ENCODE data around the gene COL5A1. TPM values are rescaled to one million over a fixed set of nuclear protein-coding genes. Genes with fewer than 3 reads are reported as not detected.

COL5A1 gene
- total and polyA plus RNA-seq, 2 experiments from 2014 or later, result 2.5 to 13.1 TPM

DNA sequence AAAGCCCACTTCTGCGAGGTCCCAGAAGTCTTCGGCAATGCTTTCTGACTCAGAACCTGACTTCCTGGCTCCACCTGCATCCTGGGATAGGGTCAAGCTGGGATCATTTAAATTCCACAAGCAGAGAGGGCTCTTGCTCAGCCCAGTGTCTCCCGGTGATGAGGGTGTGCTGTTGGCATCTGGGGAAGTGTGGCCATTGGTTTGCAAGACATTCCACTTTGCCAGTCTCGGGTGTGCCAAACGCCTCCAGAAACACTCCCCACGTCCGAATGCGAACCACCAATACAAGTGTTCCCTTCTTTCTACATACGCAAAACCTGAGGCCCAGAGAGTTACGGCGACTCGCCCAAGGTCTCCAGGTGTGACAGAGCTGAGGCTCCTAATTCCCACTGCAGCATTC, 195.9 kb downstream of the COL5A1 start:
- no peaks in the 10 kb centered on the region for H3K9me2 ChIP-seq (ENCODE audit: insufficient read depth)
- no peak for ATAC-seq
- H3K4me1 Mint-ChIP-seq, result no peaks in the 10 kb centered on the region

More for the DNA sequence above, 195.9 kb downstream of the COL5A1 start:
- Histone ChIP-seq H3K4me3 (no peak overlapping the region), H3K36me3 (ENCODE audit: insufficient read depth) (no peaks in the 10 kb centered on the region), H4K20me1 (replicated peaks; ENCODE audit: insufficient read depth) (no peaks in the 10 kb centered on the region), H3K4me1 (ENCODE audit: insufficient read depth) (no peaks in the 10 kb centered on the region), H3K4me2 (no peak overlapping the region), H3K79me2 (replicated peaks; ENCODE audit: insufficient read depth) (no peaks in the 10 kb centered on the region), H2AFZ (no peak overlapping the region), H3K27me3 (ENCODE audit: insufficient read depth) (no peaks in the 10 kb centered on the region), H3K27ac (ENCODE audit: low read depth) (no peak overlapping the region), H3F3A (replicated peaks; ENCODE audit: low read depth) (no peaks in the 10 kb centered on the region)
- Mint-ChIP-seq H3K36me3 (ENCODE audit: low read depth) (no peaks in the 10 kb centered on the region), H3K27ac (no peak overlapping the region), H3K27me3 (ENCODE audit: insufficient read depth, low read depth, poor library complexity) (peaks cover 9% of the 10 kb centered on the region), H3K4me3 (no peak overlapping the region), H3K9me3 (no peaks in the 10 kb centered on the region)
- no peak for TF ChIP-seq POLR2AphosphoS5 (IDR thresholded peaks at IDR 0.05; ENCODE audit: low read depth)
- TF ChIP-seq CTCF (conservative IDR thresholded peaks at IDR 0.05; ENCODE audit: low read depth in 2 of 2), result no peak
- TF ChIP-seq, protein P1, sequence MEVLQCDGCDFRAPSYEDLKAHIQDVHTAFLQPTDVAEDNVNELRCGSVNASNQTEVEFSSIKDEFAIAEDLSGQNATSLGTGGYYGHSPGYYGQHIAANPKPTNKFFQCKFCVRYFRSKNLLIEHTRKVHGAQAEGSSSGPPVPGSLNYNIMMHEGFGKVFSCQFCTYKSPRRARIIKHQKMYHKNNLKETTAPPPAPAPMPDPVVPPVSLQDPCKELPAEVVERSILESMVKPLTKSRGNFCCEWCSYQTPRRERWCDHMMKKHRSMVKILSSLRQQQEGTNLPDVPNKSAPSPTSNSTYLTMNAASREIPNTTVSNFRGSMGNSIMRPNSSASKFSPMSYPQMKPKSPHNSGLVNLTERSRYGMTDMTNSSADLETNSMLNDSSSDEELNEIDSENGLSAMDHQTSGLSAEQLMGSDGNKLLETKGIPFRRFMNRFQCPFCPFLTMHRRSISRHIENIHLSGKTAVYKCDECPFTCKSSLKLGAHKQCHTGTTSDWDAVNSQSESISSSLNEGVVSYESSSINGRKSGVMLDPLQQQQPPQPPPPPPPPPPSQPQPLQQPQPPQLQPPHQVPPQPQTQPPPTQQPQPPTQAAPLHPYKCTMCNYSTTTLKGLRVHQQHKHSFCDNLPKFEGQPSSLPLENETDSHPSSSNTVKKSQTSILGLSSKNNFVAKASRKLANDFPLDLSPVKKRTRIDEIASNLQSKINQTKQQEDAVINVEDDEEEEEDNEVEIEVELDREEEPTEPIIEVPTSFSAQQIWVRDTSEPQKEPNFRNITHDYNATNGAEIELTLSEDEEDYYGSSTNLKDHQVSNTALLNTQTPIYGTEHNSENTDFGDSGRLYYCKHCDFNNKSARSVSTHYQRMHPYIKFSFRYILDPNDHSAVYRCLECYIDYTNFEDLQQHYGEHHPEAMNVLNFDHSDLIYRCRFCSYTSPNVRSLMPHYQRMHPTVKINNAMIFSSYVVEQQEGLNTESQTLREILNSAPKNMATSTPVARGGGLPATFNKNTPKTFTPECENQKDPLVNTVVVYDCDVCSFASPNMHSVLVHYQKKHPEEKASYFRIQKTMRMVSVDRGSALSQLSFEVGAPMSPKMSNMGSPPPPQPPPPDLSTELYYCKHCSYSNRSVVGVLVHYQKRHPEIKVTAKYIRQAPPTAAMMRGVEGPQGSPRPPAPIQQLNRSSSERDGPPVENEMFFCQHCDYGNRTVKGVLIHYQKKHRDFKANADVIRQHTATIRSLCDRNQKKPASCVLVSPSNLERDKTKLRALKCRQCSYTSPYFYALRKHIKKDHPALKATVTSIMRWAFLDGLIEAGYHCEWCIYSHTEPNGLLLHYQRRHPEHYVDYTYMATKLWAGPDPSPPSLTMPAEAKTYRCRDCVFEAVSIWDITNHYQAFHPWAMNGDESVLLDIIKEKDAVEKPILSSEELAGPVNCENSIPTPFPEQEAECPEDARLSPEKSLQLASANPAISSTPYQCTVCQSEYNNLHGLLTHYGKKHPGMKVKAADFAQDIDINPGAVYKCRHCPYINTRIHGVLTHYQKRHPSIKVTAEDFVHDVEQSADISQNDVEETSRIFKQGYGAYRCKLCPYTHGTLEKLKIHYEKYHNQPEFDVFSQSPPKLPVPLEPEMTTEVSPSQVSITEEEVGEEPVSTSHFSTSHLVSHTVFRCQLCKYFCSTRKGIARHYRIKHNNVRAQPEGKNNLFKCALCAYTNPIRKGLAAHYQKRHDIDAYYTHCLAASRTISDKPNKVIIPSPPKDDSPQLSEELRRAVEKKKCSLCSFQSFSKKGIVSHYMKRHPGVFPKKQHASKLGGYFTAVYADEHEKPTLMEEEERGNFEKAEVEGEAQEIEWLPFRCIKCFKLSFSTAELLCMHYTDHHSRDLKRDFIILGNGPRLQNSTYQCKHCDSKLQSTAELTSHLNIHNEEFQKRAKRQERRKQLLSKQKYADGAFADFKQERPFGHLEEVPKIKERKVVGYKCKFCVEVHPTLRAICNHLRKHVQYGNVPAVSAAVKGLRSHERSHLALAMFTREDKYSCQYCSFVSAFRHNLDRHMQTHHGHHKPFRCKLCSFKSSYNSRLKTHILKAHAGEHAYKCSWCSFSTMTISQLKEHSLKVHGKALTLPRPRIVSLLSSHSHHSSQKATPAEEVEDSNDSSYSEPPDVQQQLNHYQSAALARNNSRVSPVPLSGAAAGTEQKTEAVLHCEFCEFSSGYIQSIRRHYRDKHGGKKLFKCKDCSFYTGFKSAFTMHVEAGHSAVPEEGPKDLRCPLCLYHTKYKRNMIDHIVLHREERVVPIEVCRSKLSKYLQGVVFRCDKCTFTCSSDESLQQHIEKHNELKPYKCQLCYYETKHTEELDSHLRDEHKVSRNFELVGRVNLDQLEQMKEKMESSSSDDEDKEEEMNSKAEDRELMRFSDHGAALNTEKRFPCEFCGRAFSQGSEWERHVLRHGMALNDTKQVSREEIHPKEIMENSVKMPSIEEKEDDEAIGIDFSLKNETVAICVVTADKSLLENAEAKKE (CRISPR knock-in tag; IDR thresholded peaks at IDR 0.05), result no peak
- no peak for TF ChIP-seq JUNB (IDR thresholded peaks at IDR 0.05; ENCODE audit: unreplicated experiment)
- no peak for TF ChIP-seq ZNF114 (CRISPR knock-in tag; IDR thresholded peaks at IDR 0.05)
- no peak for TF ChIP-seq ETS1 (IDR thresholded peaks at IDR 0.05)
- DNase-seq (ENCODE audit: low spot score), result no peak

Data from GM23338 (cell line).